Activated CD8-positive, alpha-beta memory T cell treated with anti-CD3 and anti-CD28 coated beads, Interleukin-2, amount 50 U/mL, for 1 hour (primary cell): ENCODE data around the gene SORL1.
"Not testable (repeated sequence)": the region's sequence is repeated elsewhere in the genome, so short reads cannot be mapped to it uniquely, and the experiment has no call there.

ENCODE experiments used
- DNase-seq: peaks from one replicate; pipeline ENCODE4 v3.0.0-alpha.2; 2020; ENCODE audit errors: extremely low read depth

The SORL1 gene

DNA sequence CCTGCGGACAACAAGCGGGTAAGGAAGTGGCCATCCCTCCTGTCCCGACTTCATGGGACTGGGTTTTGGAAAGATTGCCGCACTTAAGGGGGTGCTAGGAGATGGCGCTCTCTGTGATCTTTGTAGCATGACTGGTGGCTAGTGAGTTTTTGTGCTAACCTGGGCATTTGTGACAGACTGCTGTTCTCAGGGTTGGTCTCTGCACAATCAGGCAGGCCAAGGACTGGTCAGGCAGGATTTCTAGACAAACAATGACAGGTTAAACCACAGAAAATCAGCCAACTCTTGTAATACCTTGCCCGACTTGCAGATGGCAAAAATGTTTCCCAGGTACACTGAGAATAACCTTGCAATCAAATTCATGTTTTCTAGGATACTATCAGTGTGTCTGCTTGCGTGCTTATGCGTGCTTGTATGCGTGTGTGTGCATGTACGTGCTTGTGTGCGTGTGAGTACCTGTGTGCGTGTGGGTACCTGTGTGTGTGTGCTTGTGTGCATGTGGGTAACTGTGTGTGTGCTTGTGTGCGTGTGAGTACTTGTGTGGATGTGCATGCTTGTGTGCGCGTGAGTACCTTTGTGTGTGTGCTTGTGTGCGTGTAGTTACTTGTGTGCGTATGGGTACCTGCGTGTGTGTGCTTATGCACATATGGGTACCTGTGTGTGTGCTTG, 26.2 kb downstream of the SORL1 start:
- no peak for DNase-seq

GRCh38 chr11:121478895-121479697, 27.0 kb downstream of the SORL1 start:
- DNase-seq, result no peak

GRCh38 chr11:121479698-121480238, 27.7 kb downstream of the SORL1 start:
- no peak for DNase-seq

- DNase-seq, result not testable (repeated sequence)
These were observed 29.5 kb downstream of the SORL1 start for GRCh38 chr11:121481484-121482230.

DNA sequence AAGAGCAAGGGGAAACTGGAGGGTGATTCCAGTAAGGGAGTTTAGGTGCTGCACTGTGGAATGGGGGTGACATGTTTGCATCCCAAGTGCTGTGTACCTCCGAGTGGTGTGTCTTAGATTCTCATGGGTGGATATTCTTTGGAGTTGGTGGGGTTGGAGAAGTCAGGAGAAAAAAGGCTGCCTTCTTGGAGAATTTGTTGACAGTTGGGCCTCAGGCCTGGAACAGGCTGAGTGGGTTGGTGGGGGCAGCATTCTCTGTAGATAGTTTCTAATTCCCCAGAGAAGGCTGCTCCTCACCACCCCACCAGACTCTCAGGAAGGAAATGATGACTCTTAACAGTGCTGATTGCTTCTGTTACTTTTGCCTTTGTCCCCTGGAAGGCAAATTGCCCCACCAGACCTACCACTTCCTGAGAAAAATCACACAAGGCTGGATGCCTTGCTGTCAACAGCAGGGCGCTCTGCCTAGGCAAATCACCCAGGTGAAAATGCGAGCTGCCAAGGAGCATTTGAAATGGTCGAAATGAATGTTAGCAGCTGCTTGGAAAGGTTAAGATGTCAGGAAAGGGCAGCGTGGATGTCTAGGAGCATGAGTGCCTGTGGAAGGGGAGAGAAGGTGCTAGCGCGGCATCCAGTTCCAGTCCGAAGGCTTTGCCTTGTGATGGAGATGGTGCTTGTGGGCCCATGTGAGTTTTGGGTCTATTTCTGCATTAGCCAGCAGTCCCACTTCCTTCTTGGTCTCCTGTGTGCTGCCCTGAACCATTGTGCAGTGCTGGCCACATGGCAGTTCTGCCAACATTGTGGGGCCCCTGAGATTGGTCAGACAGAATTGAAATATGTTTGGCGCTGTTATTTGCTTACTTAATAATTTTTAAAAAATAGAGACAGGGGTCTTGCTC, 30.4 kb downstream of the SORL1 start:
- DNase-seq, result no peak

GRCh38 chr11:121483805-121484480, 31.8 kb downstream of the SORL1 start:
- DNase-seq, result no peak

- no peak for DNase-seq
These were observed 33.1 kb downstream of the SORL1 start for GRCh38 chr11:121485216-121485615.

DNA sequence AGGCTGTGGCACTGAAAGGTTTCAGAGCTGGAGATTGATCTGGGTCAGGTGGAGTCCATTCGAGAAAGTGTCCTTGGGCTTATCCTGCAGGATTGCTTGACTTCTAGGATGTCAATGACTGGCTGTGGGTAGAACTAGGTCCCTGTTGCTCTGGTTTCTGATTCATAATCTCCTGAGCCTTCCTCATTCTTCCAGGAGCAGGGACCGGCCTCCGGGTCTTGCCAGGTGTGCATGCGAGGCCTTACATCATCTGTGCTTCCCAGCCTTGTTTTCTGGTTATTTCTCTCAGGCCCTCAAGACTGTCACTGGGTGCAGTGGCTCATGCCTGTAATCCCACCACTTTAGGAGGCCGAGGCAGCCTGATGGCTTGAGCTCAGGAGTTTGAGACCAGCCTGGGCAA, 33.9 kb downstream of the SORL1 start:
- DNase-seq, result no peak

GRCh38 chr11:121487191-121487590, 35.1 kb downstream of the SORL1 start:
- no peak for DNase-seq

- no peak for DNase-seq
These were observed 36.1 kb downstream of the SORL1 start for GRCh38 chr11:121488170-121488569.

GRCh38 chr11:121488641-121489040, 36.5 kb downstream of the SORL1 start:
- no peak for DNase-seq

DNA sequence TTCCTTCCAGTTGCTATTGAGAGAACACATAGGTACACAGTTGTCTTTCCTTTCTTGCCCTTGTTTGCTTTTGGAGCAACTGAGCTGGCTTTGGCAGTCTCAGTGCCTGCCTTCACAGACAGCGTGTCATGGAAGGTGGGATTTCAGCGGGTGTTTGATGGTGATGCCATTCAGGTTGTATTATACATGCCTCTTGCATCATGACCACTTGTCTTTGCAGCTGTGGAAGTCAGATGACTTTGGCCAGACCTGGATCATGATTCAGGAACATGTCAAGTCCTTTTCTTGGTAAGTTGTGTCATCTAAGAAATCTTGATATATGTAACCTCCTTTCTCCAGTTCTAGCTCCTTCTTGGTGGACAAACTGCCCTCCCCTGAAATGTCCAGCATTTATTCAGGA, 37.7 kb downstream of the SORL1 start:
- DNase-seq, result no peak

- DNase-seq, result no peak
These were observed 42.4 kb downstream of the SORL1 start for GRCh38 chr11:121494355-121495099.

- no peak for DNase-seq
These were observed 45.3 kb downstream of the SORL1 start for GRCh38 chr11:121497176-121497998.

DNA sequence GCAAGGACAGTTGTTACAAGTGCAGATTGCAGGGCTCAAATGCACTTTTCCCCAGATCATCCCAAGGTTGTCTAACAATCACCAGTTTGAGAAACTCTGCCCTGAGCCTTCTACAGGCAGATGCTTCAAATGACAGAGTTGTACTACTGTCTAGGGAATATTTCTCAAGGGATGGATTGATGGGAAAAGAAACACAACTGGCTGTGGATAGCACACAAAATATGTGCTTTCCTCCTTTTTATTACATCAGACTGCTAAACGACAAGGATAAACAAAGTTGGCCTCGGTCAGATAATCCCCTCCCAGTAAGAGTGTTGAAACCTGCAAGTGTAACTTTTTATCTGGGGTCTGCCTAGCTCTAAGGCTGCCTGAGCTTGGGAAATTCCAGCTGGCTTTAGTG, 47.3 kb downstream of the SORL1 start:
- DNase-seq, result no peak

DNA sequence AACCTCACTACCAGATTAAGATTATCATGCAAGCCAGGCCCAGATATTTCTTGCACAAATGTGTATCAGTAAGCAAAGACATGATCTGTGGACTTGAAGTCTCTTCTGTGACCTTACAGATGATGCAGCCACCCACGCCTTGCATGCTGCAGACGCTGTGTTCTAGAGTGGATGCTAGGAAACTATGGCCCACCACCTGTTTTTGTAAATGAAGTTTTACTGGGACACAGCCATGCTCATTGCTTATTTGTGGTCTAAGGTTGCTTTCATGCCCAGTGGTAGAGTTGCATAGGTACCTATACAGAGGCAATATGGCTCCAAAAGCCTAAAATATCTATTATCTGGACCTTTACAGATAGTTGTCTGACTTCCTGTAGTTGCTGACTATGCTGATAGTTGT, 48.2 kb downstream of the SORL1 start:
- no peak for DNase-seq

- DNase-seq, result no peak
These were observed 48.6 kb downstream of the SORL1 start for GRCh38 chr11:121500717-121501116.

- no peak for DNase-seq
These were observed 50.9 kb downstream of the SORL1 start for GRCh38 chr11:121503051-121503450.

- not testable (repeated sequence) for DNase-seq
These were observed 54.1 kb downstream of the SORL1 start for GRCh38 chr11:121506237-121506636.
